HG03354 (cell line): ENCODE data around the gene GPD1.
A peak's percentile ranks its signal among the peaks of the same experiment; 100 is the strongest.
"Not testable (repeated sequence)": the region's sequence is repeated elsewhere in the genome, so short reads cannot be mapped to it uniquely, and the experiment has no call there.

Experiments used
- ATAC-seq: cut with Tn5 transposase; IDR thresholded peaks from one replicate; pipeline ENCODE4 v1.9.1; 2021; ENCODE audit warnings: mild to moderate bottlenecking; ENCODE audit not compliant: unreplicated experiment, poor library complexity, severe bottlenecking

GPD1 gene

GRCh38 chr12:50072198-50072907, 31.5 kb upstream of the GPD1 start:
- ATAC-seq, result no peak

- no peak for ATAC-seq
Observed at GRCh38 chr12:50073206-50073605, 30.6 kb upstream of the GPD1 start.

- no peak for ATAC-seq
Observed at GRCh38 chr12:50073712-50074111, 30.1 kb upstream of the GPD1 start.

- ATAC-seq, result peak; percentile 86
Observed at GRCh38 chr12:50074936-50075807, 28.6 kb upstream of the GPD1 start.

GRCh38 chr12:50075808-50076170, 28.0 kb upstream of the GPD1 start:
- ATAC-seq, result no peak

GRCh38 chr12:50077099-50077498, 26.7 kb upstream of the GPD1 start:
- ATAC-seq, result no peak

GRCh38 chr12:50078281-50078680, 25.5 kb upstream of the GPD1 start:
- no peak for ATAC-seq

GRCh38 chr12:50079771-50080170, 24.0 kb upstream of the GPD1 start:
- ATAC-seq, result no peak

GRCh38 chr12:50081096-50081808, 22.6 kb upstream of the GPD1 start:
- no peak for ATAC-seq

- no peak for ATAC-seq
Observed at GRCh38 chr12:50082644-50083043, 21.2 kb upstream of the GPD1 start.

- ATAC-seq, result no peak
Observed at GRCh38 chr12:50083301-50083700, 20.5 kb upstream of the GPD1 start.

GRCh38 chr12:50084409-50084774, 19.4 kb upstream of the GPD1 start:
- ATAC-seq, result not testable (repeated sequence)

GRCh38 chr12:50084775-50085614, 18.8 kb upstream of the GPD1 start, which contains the start of gene SMARCD1:
Gene SMARCD1 (plus strand): TSS chr12:50085342. CDS start chr12:50085370, 28 bp downstream.
- peak; percentile 70 for ATAC-seq

GRCh38 chr12:50085615-50086072, 18.2 kb upstream of the GPD1 start:
- peak; percentile 18 for ATAC-seq

- ATAC-seq, result no peak
Observed at GRCh38 chr12:50086148-50086547, 17.7 kb upstream of the GPD1 start.

- ATAC-seq, result no peak
Observed at GRCh38 chr12:50087151-50087550, 16.7 kb upstream of the GPD1 start.

- no peak for ATAC-seq
Observed at GRCh38 chr12:50087995-50088394, 15.8 kb upstream of the GPD1 start.

GRCh38 chr12:50088577-50089335, 15.1 kb upstream of the GPD1 start:
- peak; percentile 32 for ATAC-seq

GRCh38 chr12:50089730-50090129, 14.1 kb upstream of the GPD1 start:
- no peak for ATAC-seq
